GM19324 (cell line): ENCODE data around the gene DCHS2.

ENCODE experiments used
- ATAC-seq: cut with Tn5 transposase; IDR thresholded peaks from one replicate; pipeline ENCODE4 v1.9.1; 2021; ENCODE audit warnings: mild to moderate bottlenecking, moderate library complexity; ENCODE audit not compliant: unreplicated experiment, low FRiP score

The DCHS2 gene

GRCh38 chr4:154399259-154399974, 92.2 kb downstream of the DCHS2 start:
- ATAC-seq, result no peak

GRCh38 chr4:154390324-154390723, 101.3 kb downstream of the DCHS2 start:
- ATAC-seq, result no peak

GRCh38 chr4:154389148-154389547, 102.5 kb downstream of the DCHS2 start:
- ATAC-seq, result no peak

GRCh38 chr4:154384012-154384411, 107.6 kb downstream of the DCHS2 start:
- no peak for ATAC-seq

- ATAC-seq, result no peak
These were observed 115.1 kb downstream of the DCHS2 start for GRCh38 chr4:154376486-154376885.

- peak; percentile 78 for ATAC-seq
These were observed 123.5 kb downstream of the DCHS2 start for GRCh38 chr4:154368060-154368459.

GRCh38 chr4:154367659-154368058, 123.9 kb downstream of the DCHS2 start:
- peak; percentile 34 for ATAC-seq

- ATAC-seq, result no peak
These were observed 124.6 kb downstream of the DCHS2 start for GRCh38 chr4:154366956-154367355.

GRCh38 chr4:154364066-154364845, 127.3 kb downstream of the DCHS2 start:
- no peak for ATAC-seq

- ATAC-seq, result no peak
These were observed 130.1 kb downstream of the DCHS2 start for GRCh38 chr4:154361450-154361849.

- no peak for ATAC-seq
These were observed 131.1 kb downstream of the DCHS2 start for GRCh38 chr4:154360491-154360890.

GRCh38 chr4:154354883-154355282, 136.7 kb downstream of the DCHS2 start:
- ATAC-seq, result no peak

GRCh38 chr4:154349829-154350228, 141.8 kb downstream of the DCHS2 start:
- no peak for ATAC-seq

- ATAC-seq, result no peak
These were observed 142.9 kb downstream of the DCHS2 start for GRCh38 chr4:154348657-154349056.

- no peak for ATAC-seq
These were observed 146.2 kb downstream of the DCHS2 start for GRCh38 chr4:154345359-154345758.

- ATAC-seq, result peak; percentile 55
These were observed 146.9 kb downstream of the DCHS2 start for GRCh38 chr4:154344686-154345085.

- ATAC-seq, result no peak
These were observed 147.9 kb downstream of the DCHS2 start for GRCh38 chr4:154343651-154344050.

GRCh38 chr4:154341448-154341847, 150.2 kb downstream of the DCHS2 start:
- no peak for ATAC-seq

- no peak for ATAC-seq
These were observed 156.0 kb downstream of the DCHS2 start for GRCh38 chr4:154335588-154335987.

- peak; percentile 90 for ATAC-seq
These were observed 158.7 kb downstream of the DCHS2 start for GRCh38 chr4:154332681-154333421.

GRCh38 chr4:154329939-154330338, 161.7 kb downstream of the DCHS2 start:
- ATAC-seq, result no peak
